BJ (cell line): ENCODE measurements around the gene SPSB4. TPM values are rescaled to one million over a fixed set of nuclear protein-coding genes. Genes with fewer than 3 reads are reported as not detected.

Experiments
- CTCF ChIA-PET: fragments of 350-600 bp; formaldehyde crosslinking; extraction: SDS; loops from one replicate; lab custom pipeline; 2021; ENCODE audit warnings: antibody characterized with exemption, inconsistent platforms; lab: Yijun Ruan, JAX
- POLR2A ChIA-PET: fragments of 300-600 bp; sonication (Branson Sonifier 250); formaldehyde crosslinking; extraction: SDS; loops from one replicate; lab custom pipeline; 2021; ENCODE audit warnings: antibody characterized with exemption; lab: Charles Lee
- DNase-seq: peaks from one replicate; pipeline ENCODE4 v3.0.0-alpha.2; 2011; ENCODE audit warnings: low read depth
- H3K27me3 ChIP-seq: 2 replicates; pipeline ENCODE4 v1.6.0; 2011; ENCODE audit warnings: low read length; ENCODE audit not compliant: control insufficient read depth, insufficient read depth
- H3K36me3 ChIP-seq: 2 replicates; pipeline ENCODE4 v1.5.1; 2011; ENCODE audit warnings: low read length; ENCODE audit not compliant: control insufficient read depth, insufficient read depth
- H3K4me3 ChIP-seq: 2 replicates; pipeline ENCODE4 v1.5.1; 2011; ENCODE audit warnings: low read depth, mild to moderate bottlenecking, control low read depth, low read length
- polyA plus RNA-seq: library from polyadenylated mRNA; depleted of rRNA; stranded (reverse); fragments of >200 nt; gene quantifications from 2 replicates; pipeline ENCODE4 v1.2.3, GENCODE V29; 2011
- TF ChIP-seq, protein P1 (sequence below): IDR thresholded peaks from 2 replicates; pipeline ENCODE4 v1.5.1; 2011; ENCODE audit warnings: low read depth, mild to moderate bottlenecking, control low read depth, inconsistent platforms, low read length, moderate library complexity; ENCODE audit not compliant: insufficient read depth

Gene SPSB4
- polyA plus RNA-seq, 1 experiment: not detected

DNA sequence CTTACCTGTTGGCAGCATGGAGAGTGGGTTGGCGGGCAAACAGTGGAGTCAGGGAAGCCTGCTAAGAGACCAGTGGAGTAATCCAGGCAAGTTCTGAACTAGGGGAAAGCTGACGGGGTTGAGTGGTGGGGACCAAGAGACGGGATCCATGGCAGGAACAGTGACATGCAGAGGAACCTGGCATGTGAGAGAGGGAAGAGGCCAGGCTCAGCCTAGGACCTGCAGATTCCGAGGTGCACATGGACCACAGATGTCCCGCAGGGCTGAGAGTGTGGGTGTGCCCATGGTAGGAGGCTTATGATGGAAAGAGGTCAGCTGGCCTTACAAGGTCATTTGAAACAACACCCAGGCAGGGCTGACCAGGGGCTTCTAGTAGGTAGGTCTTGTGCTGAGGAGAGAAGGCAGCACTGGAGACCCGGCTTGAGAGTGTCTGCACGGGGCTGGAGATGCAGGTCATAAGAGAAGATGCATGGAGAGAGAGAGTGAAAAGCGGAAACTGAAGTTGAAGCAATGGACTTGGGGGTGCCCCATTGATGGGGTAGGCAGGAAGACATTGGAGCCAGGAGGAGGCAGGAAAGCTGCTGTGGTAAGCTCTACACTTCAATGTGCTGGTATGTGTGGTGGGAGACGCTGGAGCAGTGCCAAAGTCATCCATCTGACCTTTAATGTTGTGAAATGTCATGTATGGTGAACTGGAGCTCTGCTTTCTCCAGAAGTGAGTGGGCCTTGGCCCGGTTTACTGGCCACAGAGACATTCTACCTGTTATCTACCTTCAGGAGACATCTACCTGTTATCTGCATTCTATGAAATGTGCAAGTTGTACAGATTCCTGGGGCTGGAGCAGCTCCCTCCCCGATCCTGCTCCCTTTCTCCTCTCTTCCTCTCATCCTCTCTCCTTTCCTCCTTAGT is 4.6 kb downstream of the SPSB4 start:
- POLR2A ChIA-PET: no interaction called here
- CTCF ChIA-PET: no interaction called here
- TF ChIP-seq, protein P1, sequence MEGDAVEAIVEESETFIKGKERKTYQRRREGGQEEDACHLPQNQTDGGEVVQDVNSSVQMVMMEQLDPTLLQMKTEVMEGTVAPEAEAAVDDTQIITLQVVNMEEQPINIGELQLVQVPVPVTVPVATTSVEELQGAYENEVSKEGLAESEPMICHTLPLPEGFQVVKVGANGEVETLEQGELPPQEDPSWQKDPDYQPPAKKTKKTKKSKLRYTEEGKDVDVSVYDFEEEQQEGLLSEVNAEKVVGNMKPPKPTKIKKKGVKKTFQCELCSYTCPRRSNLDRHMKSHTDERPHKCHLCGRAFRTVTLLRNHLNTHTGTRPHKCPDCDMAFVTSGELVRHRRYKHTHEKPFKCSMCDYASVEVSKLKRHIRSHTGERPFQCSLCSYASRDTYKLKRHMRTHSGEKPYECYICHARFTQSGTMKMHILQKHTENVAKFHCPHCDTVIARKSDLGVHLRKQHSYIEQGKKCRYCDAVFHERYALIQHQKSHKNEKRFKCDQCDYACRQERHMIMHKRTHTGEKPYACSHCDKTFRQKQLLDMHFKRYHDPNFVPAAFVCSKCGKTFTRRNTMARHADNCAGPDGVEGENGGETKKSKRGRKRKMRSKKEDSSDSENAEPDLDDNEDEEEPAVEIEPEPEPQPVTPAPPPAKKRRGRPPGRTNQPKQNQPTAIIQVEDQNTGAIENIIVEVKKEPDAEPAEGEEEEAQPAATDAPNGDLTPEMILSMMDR: no peak
- Histone ChIP-seq H3K4me3 (no peak overlapping the region), H3K36me3 (no peaks in the 10 kb centered on the region), H3K27me3 (peaks cover 13% of the 10 kb centered on the region)
- DNase-seq: no peak

DNA sequence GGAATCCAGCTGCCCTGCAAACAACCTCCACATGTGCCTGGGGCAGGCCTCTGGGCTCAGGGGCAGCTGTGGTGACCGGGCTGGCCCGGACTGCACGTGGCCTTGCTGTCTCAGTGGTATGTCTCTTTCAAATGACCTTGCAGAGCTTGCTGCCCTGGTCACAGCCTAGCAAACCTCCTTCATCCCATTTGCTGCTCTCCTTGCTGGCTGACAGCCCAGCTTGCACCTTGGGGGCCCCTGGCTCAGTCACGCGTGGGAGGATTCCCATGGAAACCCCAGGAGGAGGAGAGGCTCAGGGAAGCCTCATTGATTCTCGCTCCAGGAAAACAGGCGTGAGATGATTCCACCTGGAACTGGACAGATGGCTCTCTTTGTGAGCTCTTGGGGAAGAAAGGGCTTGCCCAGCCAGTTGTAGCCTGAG is 5.6 kb downstream of the SPSB4 start:
- Histone ChIP-seq H3K27me3 (peaks cover 13% of the 10 kb centered on the region), H3K4me3 (no peak overlapping the region), H3K36me3 (no peaks in the 10 kb centered on the region)
- CTCF ChIA-PET: no interaction called here
- TF ChIP-seq, protein P1: no peak
- POLR2A ChIA-PET: no interaction called here
- DNase-seq: no peak

DNA sequence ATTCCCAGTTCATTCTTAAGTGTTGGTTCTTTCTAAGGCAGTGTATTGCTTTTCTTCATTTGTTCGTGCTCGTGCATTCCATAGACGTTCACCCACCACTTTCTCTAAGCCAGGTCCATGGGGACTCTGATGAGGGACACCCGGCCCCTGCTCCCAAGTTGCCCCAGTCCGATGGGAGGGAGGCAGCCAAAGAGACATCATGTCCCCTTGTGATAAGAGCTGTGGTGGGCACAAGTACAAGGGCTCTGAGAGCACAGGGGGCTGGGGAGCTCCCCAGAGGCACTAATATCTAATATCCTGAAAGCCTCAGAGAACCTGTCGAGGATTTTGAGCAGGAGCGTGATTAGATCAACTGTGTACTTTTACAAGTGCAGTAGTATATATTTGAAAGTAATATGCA is 6.3 kb downstream of the SPSB4 start:
- CTCF ChIA-PET: interaction anchor here (0.6 kb wide), 1 partner anchor 728 kb away, joined by 3 read pairs; no protein-coding TSS in a partner anchor
- TF ChIP-seq, protein P1: no peak
- no peak for DNase-seq
- Histone ChIP-seq H3K36me3 (no peaks in the 10 kb centered on the region), H3K27me3 (peaks cover 8% of the 10 kb centered on the region), H3K4me3 (no peak overlapping the region)
- POLR2A ChIA-PET: no interaction called here

DNA sequence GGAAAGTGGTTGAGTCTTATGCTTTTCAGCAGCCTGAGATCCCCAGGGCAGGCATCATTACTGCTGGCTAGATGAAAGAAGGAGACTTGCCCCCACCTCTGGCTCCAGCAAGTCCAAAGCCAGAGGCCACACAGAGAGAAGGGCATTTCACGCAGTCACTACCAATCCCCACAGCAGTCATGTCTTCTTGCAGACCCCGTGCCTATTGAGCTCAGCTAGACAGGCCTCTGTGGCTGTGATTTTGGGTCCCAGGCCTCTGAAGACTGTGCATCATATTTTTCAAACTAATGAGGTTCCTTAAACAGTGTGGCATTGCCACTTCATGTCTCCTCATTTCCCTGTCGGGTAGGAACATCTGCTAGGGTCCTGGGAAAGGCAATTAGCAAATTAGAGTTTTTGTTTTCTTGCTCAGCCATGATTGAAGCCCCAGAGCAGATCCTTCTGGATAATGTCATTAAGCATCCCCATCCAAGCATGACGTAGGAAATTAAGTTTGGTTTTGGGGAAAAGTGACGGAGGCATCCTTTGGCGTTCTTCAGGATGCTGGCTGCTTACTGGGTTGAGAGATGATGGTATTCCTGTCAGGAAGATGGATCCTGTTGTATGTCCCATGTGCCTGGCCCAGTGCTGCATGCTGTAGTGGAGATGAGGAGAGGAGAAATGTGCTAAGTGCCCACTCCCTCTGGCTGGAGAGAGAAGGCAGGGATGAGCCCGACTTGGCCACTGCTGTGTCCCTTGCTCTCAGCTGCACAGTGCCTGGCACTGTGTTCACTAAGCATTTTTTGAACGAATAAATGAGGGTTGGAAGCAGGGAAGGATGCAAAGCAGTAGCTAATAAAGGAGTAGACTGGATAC is 7.0 kb downstream of the SPSB4 start:
- H3K27me3 ChIP-seq: peaks cover 3% of the 10 kb centered on the region; the same call in 1 of the 2 replicates
- ChIA-PET CTCF (interaction anchor here (0.6 kb wide), 1 partner anchor 729 kb away, joined by 3 read pairs; no protein-coding TSS in a partner anchor), POLR2A (no interaction called here)
- TF ChIP-seq, protein P1: no peak
- H3K36me3 ChIP-seq: no peaks in the 10 kb centered on the region
- no peak for DNase-seq
- no peak overlapping the region for H3K4me3 ChIP-seq

DNA sequence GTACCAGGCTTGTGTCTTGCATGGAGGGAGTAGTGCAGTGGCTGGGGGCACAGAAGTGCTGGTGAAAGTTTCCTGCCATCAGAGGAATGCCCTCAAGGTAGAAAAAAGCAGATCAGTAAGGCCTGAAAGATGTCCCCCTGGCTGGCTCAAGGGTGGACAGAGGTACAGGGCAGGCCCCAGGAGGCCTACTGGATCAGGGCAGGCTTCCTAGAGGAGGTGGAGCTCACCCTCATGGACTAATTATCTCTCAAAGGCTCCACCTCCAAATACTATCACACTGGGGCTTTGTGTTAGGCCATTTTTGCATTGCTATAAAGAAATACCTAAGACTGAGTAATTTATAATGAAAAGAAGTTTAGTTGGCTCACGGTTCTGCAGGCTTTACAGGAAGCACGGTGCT is 7.8 kb downstream of the SPSB4 start:
- ChIA-PET CTCF (no interaction called here), POLR2A (no interaction called here)
- peaks cover 4% of the 10 kb centered on the region; the same call in 1 of the 2 replicates for H3K27me3 ChIP-seq
- DNase-seq: no peak
- TF ChIP-seq, protein P1: no peak
- no peaks in the 10 kb centered on the region for H3K36me3 ChIP-seq
- no peak overlapping the region for H3K4me3 ChIP-seq
